HUES48 (cell line): Measurements from ENCODE around the gene STIM1.
"Not testable (repeated sequence)": the region's sequence is repeated elsewhere in the genome, so short reads cannot be mapped to it uniquely, and the experiment has no call there.

Experiments
- H3K27ac ChIP-seq: one replicate; pipeline ENCODE4 v1.7.0; 2013; ENCODE audit warnings: low read depth, low read length, inconsistent platforms
- H3K27me3 ChIP-seq: 2 replicates; pipeline ENCODE4 v1.6.1; 2013; ENCODE audit warnings: mild to moderate bottlenecking, low read length; ENCODE audit not compliant: control insufficient read depth, insufficient read depth
- H3K36me3 ChIP-seq: 2 replicates; pipeline ENCODE4 v1.6.1; 2013; ENCODE audit warnings: low read length; ENCODE audit not compliant: control insufficient read depth, insufficient read depth
- H3K4me1 ChIP-seq: 2 replicates; pipeline ENCODE4 v1.6.1; 2013; ENCODE audit warnings: mild to moderate bottlenecking, low read length; ENCODE audit not compliant: control insufficient read depth, insufficient read depth
- H3K4me3 ChIP-seq: 2 replicates; pipeline ENCODE4 v1.5.1; 2013; ENCODE audit warnings: mild to moderate bottlenecking, low read depth, low read length
- H3K9ac ChIP-seq: 2 replicates; pipeline ENCODE4 v1.6.1; 2013; ENCODE audit warnings: mild to moderate bottlenecking, low read depth, low read length, moderate library complexity
- H3K9me3 ChIP-seq: 2 replicates; pipeline ENCODE4 v1.6.1; 2013; ENCODE audit warnings: low read length; ENCODE audit not compliant: control insufficient read depth, insufficient read depth

Gene STIM1

DNA sequence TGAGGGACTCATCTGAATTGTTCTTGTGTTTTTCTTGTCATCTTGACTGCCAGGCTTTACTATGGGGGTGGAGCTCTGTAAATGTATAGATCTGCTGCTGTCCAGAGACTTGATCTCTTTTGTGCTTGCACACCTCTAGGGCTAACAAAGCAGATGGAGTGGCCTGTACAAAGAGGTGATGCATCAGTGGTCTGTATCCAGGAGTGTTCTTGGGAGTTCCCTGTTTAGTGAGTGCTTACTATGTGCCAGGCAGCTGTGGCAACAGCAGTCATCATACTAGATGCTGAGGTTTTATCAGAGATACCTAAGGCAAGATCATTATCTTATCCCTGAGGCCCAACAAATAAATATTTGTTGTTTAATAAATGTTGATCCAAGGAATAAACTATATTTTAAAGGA is 33.4 kb downstream of the STIM1 start:
- Histone ChIP-seq H3K9ac (no peak overlapping the region), H3K27me3 (no peaks in the 10 kb centered on the region), H3K9me3 (no peaks in the 10 kb centered on the region), H3K4me1 (no peaks in the 10 kb centered on the region), H3K36me3 (no peaks in the 10 kb centered on the region), H3K27ac (no peak overlapping the region), H3K4me3 (no peak overlapping the region)

DNA sequence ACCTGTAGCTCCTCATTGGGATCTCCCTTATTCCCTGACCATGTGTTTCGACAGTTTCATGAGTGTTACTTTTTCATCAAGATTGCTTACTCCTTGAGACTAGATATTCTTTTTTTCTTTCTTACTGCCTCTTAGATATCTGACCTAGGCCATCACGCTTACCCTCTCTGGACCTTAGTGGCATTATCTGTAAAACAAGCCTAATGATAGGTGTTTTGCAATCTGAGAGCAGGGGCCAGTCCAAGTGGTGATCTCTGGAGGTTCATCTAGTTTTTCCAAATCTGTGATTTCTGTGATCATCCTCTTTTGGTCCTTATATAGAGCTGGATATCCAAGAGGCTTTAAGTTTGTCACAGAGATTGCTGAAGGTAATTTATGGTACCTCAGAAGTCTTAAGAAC is 34.5 kb downstream of the STIM1 start:
- Histone ChIP-seq H3K27ac (no peak overlapping the region), H3K36me3 (no peaks in the 10 kb centered on the region), H3K4me3 (no peak overlapping the region), H3K4me1 (no peaks in the 10 kb centered on the region), H3K9me3 (no peaks in the 10 kb centered on the region), H3K9ac (no peak overlapping the region), H3K27me3 (no peaks in the 10 kb centered on the region)

DNA sequence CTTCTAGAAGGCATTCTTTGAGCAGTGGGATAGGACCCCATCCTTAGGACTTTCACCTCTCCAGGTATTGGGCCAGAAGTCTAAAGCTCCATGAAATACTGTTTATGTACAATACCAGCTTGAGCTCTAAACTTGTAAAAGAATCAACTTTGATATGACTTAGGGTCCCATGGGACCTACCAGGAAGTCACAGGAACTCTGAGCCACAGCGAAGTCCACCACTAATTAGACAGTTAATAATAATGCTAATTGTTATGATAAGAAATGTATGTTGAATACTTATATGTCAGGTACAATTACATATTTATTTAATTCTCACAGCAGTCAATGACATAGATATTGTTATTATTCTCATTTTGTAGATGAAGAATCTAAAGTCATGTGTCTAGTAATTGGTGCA is 35.3 kb downstream of the STIM1 start:
- Histone ChIP-seq H3K4me1 (no peaks in the 10 kb centered on the region), H3K9me3 (no peaks in the 10 kb centered on the region), H3K27me3 (no peaks in the 10 kb centered on the region), H3K27ac (no peak overlapping the region), H3K4me3 (no peak overlapping the region), H3K36me3 (no peaks in the 10 kb centered on the region), H3K9ac (no peak overlapping the region)

DNA sequence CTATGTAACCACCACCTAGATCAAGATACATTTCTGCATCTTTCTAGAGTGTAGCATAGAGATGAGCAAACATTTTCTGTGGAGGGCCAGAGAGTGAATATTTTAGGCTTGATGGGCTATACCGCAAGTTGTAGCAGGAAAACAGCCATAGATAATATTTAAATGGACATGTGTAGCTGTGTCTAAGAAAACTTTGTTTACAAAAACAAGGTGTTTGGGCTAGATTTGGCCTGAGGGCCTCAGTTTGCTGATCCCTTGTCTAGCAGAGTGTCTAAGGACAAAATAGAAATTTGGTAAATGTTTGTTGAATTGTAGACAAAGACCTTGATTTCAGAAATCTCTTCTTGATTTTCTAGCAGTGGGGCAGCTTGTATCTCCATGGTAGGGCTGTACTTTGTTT is 36.3 kb downstream of the STIM1 start:
- no peaks in the 10 kb centered on the region for H3K4me1 ChIP-seq
- H3K27me3 ChIP-seq = no peaks in the 10 kb centered on the region
- H3K9me3 ChIP-seq = no peaks in the 10 kb centered on the region
- H3K36me3 ChIP-seq = no peaks in the 10 kb centered on the region
- no peak overlapping the region for H3K9ac ChIP-seq
- no peak overlapping the region for H3K4me3 ChIP-seq
- H3K27ac ChIP-seq = no peak overlapping the region

DNA sequence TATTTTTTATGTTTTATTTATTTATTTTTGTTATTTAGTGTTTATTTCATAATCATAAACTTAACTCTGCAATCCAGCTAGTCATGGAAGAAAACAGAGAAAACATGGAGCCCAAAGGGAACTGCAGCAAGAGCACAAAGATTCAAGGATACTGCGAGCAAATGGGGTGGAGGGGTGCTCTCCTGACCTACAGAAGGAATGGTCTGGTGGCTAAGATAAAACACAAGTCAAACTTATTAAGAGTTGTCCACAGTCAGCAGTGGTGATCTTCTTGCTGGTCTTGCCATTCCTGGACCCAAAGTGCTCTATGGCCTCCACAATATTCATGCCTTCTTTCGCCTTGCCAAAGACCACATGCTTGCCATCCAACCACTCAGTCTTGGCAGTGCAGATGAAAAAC is 36.7 kb downstream of the STIM1 start:
- no peak overlapping the region for H3K9ac ChIP-seq
- H3K27ac ChIP-seq = no peak overlapping the region
- H3K4me1 ChIP-seq = no peaks in the 10 kb centered on the region
- no peaks in the 10 kb centered on the region for H3K36me3 ChIP-seq
- H3K4me3 ChIP-seq = no peak overlapping the region
- H3K27me3 ChIP-seq = no peaks in the 10 kb centered on the region
- no peaks in the 10 kb centered on the region for H3K9me3 ChIP-seq

DNA sequence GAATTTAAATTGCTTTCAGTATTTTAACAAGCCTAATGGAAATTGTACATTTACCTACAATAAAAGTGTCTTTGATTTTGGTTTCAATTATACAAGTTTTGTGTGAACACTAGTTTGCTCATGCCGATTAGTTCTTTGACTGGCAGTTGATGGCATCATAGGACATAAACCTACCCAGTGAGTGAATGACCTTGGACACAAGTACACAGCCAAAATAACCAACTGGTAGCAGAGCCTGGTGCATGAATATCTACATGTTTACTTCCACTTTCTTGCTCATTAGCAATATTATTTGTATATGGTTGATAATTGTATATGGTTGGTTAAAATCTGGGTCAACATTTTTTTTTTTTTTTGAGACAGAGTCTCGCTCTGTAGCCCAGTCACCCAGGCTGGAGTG is 37.8 kb downstream of the STIM1 start:
- H3K4me1 ChIP-seq = no peaks in the 10 kb centered on the region

DNA sequence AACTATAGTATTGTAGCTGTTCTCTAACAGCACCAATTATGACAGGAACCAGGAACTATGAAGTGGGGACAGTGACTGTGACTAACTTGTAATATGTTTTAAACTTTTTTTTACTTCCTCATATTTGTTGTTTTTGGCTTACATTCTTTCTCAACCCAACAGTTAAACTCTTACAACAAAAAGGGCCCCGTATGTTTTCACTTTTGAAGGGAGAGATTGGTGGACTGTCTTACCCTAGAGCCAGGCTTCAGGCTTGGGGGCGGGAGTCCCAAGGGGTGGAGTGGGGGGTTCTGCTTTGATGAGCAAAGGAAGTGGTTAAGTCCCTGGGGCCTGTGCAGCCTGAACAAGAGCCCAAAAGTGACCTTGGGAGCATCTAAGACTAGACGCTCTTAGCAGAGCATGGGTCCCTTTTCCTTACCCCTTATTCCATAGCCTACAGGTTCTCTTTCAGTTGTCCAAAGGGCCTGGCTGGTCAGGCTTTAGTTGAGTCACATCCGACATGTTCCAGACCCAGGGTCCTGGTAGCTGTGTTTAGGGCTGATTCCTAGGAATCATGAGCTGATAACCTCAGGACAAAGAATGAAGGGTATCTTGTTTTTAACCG is 38.8 kb downstream of the STIM1 start:
- Histone ChIP-seq H3K27me3 (no peaks in the 10 kb centered on the region), H3K36me3 (no peaks in the 10 kb centered on the region), H3K27ac (no peak overlapping the region), H3K4me3 (no peak overlapping the region), H3K9me3 (no peaks in the 10 kb centered on the region), H3K9ac (no peak overlapping the region), H3K4me1 (no peaks in the 10 kb centered on the region)

More for the DNA sequence above, 37.8 kb downstream of the STIM1 start:
- no peaks in the 10 kb centered on the region for H3K9me3 ChIP-seq
- H3K4me3 ChIP-seq = no peak overlapping the region
- H3K27me3 ChIP-seq = no peaks in the 10 kb centered on the region
- no peak overlapping the region for H3K9ac ChIP-seq
- no peak overlapping the region for H3K27ac ChIP-seq
- no peaks in the 10 kb centered on the region for H3K36me3 ChIP-seq

DNA sequence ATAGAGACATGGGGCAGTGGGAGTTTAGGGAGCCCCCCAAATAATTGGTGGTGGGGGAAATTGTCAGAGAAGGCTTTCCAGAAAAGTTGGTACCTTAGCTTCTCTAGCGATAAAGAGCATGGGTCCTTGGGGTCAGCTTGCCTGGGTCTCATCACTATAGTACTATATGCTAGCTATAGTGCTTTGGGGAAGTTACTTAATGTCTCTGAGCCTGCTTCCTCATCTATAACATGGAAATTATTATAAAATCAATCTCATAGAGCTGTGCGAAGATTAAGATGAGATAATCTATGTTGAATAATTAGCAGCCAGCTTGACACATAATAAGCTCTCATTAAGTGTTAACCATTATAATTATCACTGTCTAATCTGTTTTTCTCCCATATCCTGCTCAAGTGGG is 41.2 kb downstream of the STIM1 start:
- Histone ChIP-seq H3K4me3 (no peak overlapping the region), H3K9me3 (peaks cover 3% of the 10 kb centered on the region), H3K27ac (no peak overlapping the region), H3K4me1 (no peaks in the 10 kb centered on the region), H3K27me3 (no peaks in the 10 kb centered on the region), H3K9ac (no peak overlapping the region), H3K36me3 (no peaks in the 10 kb centered on the region)

DNA sequence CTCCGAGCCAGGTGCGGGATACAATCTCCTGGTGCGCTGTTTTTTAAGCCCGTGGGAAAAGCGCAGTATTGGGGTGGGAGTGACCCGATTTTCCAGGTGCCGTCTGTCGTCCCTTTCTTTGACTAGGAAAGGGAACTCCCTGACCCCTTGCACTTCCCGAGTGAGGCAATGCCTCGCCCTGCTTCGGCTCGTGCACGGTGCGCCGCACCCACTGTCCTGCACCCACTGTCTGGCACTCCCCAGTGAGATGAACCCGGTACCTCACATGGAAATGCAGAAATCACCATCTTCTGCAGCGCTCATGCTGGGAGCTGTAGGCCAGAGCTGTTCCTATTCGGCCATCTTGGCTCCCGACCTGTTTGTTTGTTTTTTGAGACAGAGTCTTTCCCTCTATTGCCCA is 44.8 kb downstream of the STIM1 start:
- not testable (repeated sequence) for H3K36me3 ChIP-seq

DNA sequence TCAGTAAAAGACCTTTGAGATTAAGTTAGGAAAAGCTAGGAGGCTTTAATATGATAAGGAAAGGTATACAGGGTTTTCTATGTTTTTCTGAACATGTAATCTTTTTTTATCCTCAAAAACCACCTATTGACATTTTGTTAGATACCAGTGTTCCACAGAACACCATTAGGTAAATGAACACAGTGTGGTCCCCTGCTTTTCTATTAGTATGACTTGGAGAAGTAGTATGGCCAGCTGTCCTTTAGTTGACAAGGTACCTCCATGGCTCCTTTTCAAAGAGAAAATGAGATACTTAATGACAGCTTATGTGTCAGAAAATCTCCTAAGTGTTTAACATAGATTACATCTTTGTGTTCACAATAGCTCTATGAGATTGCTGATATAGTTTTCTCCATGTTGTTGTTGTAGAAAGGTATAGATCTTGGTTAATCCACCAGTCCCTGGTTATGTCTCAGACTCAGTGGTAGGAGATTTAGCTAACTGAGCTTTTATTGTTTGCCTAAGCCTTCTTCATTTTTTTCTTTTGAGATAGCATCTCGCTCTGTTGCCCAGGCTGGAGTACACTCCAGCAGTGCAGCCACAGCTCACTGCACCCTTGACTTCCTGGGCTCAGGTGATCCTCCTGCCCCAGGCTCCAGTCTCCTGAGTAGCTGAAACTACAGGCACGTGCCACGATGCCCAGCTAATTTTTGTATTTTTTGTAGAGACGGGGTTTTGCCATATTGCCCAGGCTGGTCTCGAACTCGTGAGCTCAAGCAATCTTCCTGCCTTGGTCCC is 46.0 kb downstream of the STIM1 start:
- no peak overlapping the region for H3K27ac ChIP-seq
- H3K4me1 ChIP-seq = peaks cover 7% of the 10 kb centered on the region
- H3K9ac ChIP-seq = no peak overlapping the region
- no peaks in the 10 kb centered on the region for H3K27me3 ChIP-seq
- no peak overlapping the region for H3K4me3 ChIP-seq
- no peaks in the 10 kb centered on the region for H3K36me3 ChIP-seq
- H3K9me3 ChIP-seq = peaks cover 3% of the 10 kb centered on the region

More for the DNA sequence above, 44.8 kb downstream of the STIM1 start:
- H3K27ac ChIP-seq, H3K27me3 ChIP-seq, H3K4me1 ChIP-seq, H3K9ac ChIP-seq, H3K4me3 ChIP-seq, H3K9me3 ChIP-seq: not testable (repeated sequence)

DNA sequence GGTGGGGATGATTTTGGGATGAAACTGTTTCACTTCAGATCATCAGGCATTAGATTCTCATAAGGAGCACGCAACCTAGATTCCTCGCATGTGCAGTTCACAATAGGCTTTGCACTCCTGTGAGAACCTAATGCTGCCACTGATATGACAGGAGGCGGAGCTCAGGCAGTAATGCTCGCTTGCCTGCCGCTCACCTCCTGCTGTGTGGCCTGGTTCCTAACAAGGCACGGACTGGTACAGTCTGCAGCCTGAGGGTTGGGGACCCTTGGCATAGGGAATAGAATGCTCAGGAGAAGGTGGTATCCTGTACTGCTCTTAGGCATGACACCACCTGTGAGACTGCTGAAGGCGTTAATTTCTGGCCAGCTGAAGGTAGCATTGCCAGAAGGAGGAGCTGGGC is 47.0 kb downstream of the STIM1 start:
- peaks cover 7% of the 10 kb centered on the region for H3K4me1 ChIP-seq
- H3K27ac ChIP-seq = no peak overlapping the region
- no peaks in the 10 kb centered on the region for H3K27me3 ChIP-seq
- H3K36me3 ChIP-seq = no peaks in the 10 kb centered on the region
- H3K9me3 ChIP-seq = peaks cover 3% of the 10 kb centered on the region
- H3K9ac ChIP-seq = no peak overlapping the region
- no peak overlapping the region for H3K4me3 ChIP-seq
